A549 treated with dexamethasone at 1 μM for 4 hours (cell line): ENCODE data around the gene SLC9A2. TPM values are rescaled to one million over a fixed set of nuclear protein-coding genes. Genes with fewer than 3 reads are reported as not detected.

Experiments
- total RNA-seq: library from RNA; stranded (reverse); fragments of 200-300 nt; extraction: Qiagen RNA extraction; gene quantifications from 5 replicates; pipeline ENCODE4 v1.2.3, GENCODE V29; 2022

SLC9A2 gene, protein sequence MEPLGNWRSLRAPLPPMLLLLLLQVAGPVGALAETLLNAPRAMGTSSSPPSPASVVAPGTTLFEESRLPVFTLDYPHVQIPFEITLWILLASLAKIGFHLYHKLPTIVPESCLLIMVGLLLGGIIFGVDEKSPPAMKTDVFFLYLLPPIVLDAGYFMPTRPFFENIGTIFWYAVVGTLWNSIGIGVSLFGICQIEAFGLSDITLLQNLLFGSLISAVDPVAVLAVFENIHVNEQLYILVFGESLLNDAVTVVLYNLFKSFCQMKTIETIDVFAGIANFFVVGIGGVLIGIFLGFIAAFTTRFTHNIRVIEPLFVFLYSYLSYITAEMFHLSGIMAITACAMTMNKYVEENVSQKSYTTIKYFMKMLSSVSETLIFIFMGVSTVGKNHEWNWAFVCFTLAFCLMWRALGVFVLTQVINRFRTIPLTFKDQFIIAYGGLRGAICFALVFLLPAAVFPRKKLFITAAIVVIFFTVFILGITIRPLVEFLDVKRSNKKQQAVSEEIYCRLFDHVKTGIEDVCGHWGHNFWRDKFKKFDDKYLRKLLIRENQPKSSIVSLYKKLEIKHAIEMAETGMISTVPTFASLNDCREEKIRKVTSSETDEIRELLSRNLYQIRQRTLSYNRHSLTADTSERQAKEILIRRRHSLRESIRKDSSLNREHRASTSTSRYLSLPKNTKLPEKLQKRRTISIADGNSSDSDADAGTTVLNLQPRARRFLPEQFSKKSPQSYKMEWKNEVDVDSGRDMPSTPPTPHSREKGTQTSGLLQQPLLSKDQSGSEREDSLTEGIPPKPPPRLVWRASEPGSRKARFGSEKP
- 2.4 to 3.8 TPM (median 3.6 TPM) in 5 replicates for total RNA-seq

GRCh38 chr2:102619414-102620319, at the start of gene SLC9A2:
TSS of gene SLC9A2 (plus strand) at chr2:102619553. CDS start at chr2:102619849, 296 bp downstream.

Other genes starting within 250 kb of the SLC9A2 start
- 0.06 to 0.14 TPM (median 0.12 TPM) in 3 of 5 replicates, not detected in the others for gene IL18RAP, start 196.4 kb upstream of the SLC9A2 start, total RNA-seq
- gene SLC9A4, start 146.3 kb upstream of the SLC9A2 start, total RNA-seq: not detected in 5 replicates
- 3.7 to 5.1 TPM (median 4.2 TPM) in 5 replicates for gene TMEM182, start 142.5 kb downstream of the SLC9A2 start, total RNA-seq